ENCODE measurements around the gene RPL29. TPM values are rescaled to one million over a fixed set of nuclear protein-coding genes. Genes with fewer than 3 reads are reported as not detected.

Gene RPL29
- total RNA-seq, 1 donor from 2014 or later = 610 TPM

- Mint-ChIP-seq H3K27ac (ENCODE audit: unreplicated experiment) (no peak overlapping the region), H3K9me3 (ENCODE audit: low read depth) (no peaks in the 10 kb centered on the region), H3K4me3 (ENCODE audit: unreplicated experiment) (no peak overlapping the region), H3K4me1 (ENCODE audit: low read depth) (peaks cover 48% of the 10 kb centered on the region), H3K36me3 (ENCODE audit: low read depth) (no peaks in the 10 kb centered on the region), H3K27me3 (ENCODE audit: low read depth) (no peaks in the 10 kb centered on the region)
- no peak for DNase-seq (ENCODE audit: low spot score)
- TF ChIP-seq CTCF (IDR thresholded peaks at IDR 0.05) = no peak
These were observed 30.3 kb upstream of the RPL29 start for GRCh38 chr3:52026041-52026440.

GRCh38 chr3:52025453-52025852 is 29.8 kb upstream of the RPL29 start:
- Mint-ChIP-seq H3K27ac (ENCODE audit: unreplicated experiment) (no peak overlapping the region), H3K4me1 (ENCODE audit: low read depth) (peaks cover 54% of the 10 kb centered on the region), H3K9me3 (ENCODE audit: low read depth) (no peaks in the 10 kb centered on the region), H3K27me3 (ENCODE audit: low read depth) (no peaks in the 10 kb centered on the region), H3K36me3 (ENCODE audit: low read depth) (no peaks in the 10 kb centered on the region), H3K4me3 (ENCODE audit: unreplicated experiment) (no peak overlapping the region)
- no peak for DNase-seq (ENCODE audit: low spot score)
- no peak for TF ChIP-seq CTCF (IDR thresholded peaks at IDR 0.05)

GRCh38 chr3:52024765-52025452 is 29.2 kb upstream of the RPL29 start:
- H3K4me1 Mint-ChIP-seq (ENCODE audit: low read depth) = peaks cover 59% of the 10 kb centered on the region
- no peak for DNase-seq (ENCODE audit: low spot score)
- H3K9me3 Mint-ChIP-seq (ENCODE audit: low read depth) = no peaks in the 10 kb centered on the region
- H3K27ac Mint-ChIP-seq (ENCODE audit: unreplicated experiment) = peak overlapping the region; percentile 27
- H3K27me3 Mint-ChIP-seq (ENCODE audit: low read depth) = no peaks in the 10 kb centered on the region
- H3K36me3 Mint-ChIP-seq (ENCODE audit: low read depth) = no peaks in the 10 kb centered on the region
- no peak for TF ChIP-seq CTCF (IDR thresholded peaks at IDR 0.05)
- no peak overlapping the region for H3K4me3 Mint-ChIP-seq (ENCODE audit: unreplicated experiment)

GRCh38 chr3:52023860-52024764 is 28.4 kb upstream of the RPL29 start:
- no peak for TF ChIP-seq CTCF (IDR thresholded peaks at IDR 0.05)
- DNase-seq (ENCODE audit: low spot score) = no peak
- Mint-ChIP-seq H3K27me3 (ENCODE audit: low read depth) (no peaks in the 10 kb centered on the region), H3K9me3 (ENCODE audit: low read depth) (no peaks in the 10 kb centered on the region), H3K4me1 (ENCODE audit: low read depth) (peaks cover 67% of the 10 kb centered on the region), H3K27ac (ENCODE audit: unreplicated experiment) (peak overlapping the region; percentile 27), H3K36me3 (ENCODE audit: low read depth) (no peaks in the 10 kb centered on the region), H3K4me3 (ENCODE audit: unreplicated experiment) (no peak overlapping the region)

GRCh38 chr3:52023101-52023770 is 27.5 kb upstream of the RPL29 start:
- Mint-ChIP-seq H3K27ac (ENCODE audit: unreplicated experiment) (peak overlapping the region; percentile 88), H3K27me3 (ENCODE audit: low read depth) (no peaks in the 10 kb centered on the region), H3K36me3 (ENCODE audit: low read depth) (no peaks in the 10 kb centered on the region), H3K4me3 (ENCODE audit: unreplicated experiment) (peak overlapping the region; percentile 51), H3K9me3 (ENCODE audit: low read depth) (no peaks in the 10 kb centered on the region), H3K4me1 (ENCODE audit: low read depth) (peaks cover 67% of the 10 kb centered on the region)
- no peak for TF ChIP-seq CTCF (IDR thresholded peaks at IDR 0.05)
- DNase-seq (ENCODE audit: low spot score) = no peak
